Left renal cortex interstitium (tissue), 4 donors: ENCODE results near the gene APBB2. TPM values are rescaled to one million over a fixed set of nuclear protein-coding genes. Genes with fewer than 3 reads are reported as not detected.

ENCODE experiments used
- DNase-seq, 4 donors: peaks; one replicate each; pipeline ENCODE4 v3.0.0-alpha.2; 2013; ENCODE audit warnings: low read depth in 4 of 4, low spot score in 2 of 4, missing footprints in 1 of 4
- polyA plus RNA-seq, 4 donors: library from polyadenylated mRNA; unstranded; fragments of 120-200 nt; gene quantifications; one replicate each; pipeline ENCODE4 v1.2.1, GENCODE V29; 2013; ENCODE audit not compliant: insufficient read length in 4 of 4

The APBB2 gene
- polyA plus RNA-seq: 10 to 100 TPM; 44.4 to 63.6 (median 55.8) TPM

DNA sequence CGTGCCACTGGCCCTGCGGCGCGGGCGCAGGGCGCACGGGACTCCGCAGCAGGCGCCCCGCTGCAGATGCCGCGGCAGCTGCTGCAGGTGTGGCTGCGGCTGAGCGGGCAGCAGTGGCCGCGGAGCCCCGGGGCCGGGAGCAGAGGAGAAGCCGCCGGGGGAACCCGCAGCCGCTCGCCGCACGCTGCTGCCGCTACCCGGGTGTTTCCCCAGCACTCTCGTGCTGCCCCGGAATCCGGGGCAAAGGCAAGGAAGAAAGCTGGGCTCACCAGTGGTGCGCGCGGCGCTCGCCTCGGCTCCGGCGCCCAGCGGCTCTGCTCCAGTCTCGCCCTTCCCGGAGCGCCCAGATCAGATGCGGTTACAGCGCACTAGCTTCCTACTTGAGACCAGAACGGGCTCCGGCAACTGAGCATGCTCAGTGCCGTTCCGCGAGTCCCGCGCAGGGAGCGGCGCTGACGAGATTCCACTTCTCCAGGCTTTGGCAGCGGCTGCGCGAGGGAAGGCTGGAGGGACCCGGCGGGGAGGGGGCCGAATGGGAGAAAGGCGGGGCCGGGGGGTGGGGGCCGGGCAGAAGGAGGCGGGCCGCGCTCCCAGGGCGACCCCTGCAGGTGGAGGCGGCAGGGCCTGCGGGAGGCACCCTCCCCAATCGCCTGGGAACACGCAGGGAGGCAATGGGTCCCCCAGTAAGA is at the start of gene APBB2:
APBB2 (minus strand) TSS at position 407 of the 689 bp plus-strand sequence. CDS start 181,288 bp downstream, outside the sequence.
- peak; percentile 87 to 96 (median 90) for DNase-seq

DNA sequence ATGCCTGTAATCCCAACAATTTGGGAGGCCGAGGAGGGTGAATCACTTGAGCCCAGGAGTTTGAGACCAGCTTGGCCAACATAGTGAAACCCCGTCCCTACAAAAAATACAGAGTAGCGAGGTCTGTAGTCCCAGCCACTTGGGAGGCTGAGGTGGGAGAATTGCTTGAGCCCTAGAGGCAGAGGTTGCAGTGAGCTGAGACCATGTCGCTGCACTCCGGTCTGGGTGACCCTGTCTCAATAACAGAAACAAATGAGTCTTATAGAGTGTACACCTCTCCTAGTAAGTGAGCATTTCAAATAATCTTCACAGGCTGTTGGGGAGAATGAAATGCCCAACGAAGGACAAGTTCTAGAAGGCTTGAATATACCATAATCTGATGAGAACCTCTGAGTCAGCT is 47.9 kb upstream of the APBB2 start:
- DNase-seq: no peak

DNA sequence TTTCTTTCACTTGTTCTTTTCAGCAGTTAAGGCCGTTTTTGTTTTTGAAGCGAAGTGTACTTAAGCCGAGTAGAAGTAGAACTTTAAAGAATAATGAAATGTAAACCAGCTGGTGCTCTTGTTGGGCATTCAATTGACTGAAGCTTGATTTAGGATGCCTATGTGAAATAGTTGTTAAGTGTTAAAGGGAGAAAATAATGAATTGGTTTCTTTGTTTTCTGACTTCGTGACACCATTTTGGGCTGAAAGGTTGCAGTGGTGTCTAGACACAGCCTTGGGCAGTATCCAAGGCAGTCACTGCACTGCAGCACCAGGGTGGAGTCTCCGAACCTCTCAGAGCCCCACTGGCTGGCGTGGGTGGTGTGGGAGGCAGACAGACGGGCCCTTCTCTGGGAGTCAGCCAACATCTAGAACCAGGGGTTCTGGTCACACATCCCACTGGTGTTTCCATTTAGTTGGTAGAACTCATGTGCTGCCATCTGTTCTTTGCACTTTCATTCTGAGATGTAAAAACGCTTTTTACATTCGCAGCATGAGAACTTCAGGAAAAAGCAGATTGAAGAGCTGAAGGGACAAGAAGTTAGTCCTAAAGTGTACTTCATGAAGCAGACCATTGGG is 45.9 kb upstream of the APBB2 start:
- DNase-seq: no peak

DNA sequence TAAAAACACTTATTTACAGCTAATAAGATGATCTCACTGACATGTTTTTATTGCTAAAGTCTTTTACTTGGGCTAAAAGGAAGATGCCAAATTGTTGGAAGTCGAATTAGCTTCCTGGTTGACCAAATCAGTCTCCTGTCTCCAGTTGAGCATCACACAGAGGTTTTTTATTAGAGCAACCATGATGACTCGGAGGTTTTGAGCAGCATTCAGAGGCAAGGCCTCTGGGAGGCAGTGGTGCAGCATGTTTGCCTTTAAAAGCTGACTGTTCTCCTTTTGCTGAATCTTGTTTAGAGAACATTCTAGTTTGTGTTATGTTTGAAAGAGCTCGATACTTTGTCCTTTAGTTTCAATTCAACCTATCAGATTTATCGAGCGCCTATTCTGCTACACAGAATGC is 44.4 kb upstream of the APBB2 start:
- peak in 1 of 4 donors; percentile 36 for DNase-seq

DNA sequence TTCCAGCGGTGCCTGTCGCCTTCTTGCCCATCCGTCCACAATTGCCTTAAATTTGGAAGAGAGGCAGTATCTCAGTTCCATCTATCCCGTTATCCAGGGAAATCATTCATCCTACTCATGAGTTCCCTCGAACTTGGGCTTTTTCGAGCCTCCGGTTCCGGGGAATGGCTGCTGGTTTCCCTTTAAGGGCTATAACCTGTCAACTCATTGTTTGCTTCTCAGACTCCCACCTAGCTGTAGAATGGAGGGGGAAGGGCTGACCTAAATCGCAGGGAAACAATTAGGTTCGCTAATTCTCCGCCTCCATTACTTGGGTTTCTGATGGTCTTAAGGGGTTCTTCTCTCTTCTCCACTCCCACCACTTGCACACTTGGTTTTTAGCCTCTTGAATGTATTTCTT is 43.6 kb upstream of the APBB2 start:
- peak in 1 of 4 donors; percentile 16 for DNase-seq

DNA sequence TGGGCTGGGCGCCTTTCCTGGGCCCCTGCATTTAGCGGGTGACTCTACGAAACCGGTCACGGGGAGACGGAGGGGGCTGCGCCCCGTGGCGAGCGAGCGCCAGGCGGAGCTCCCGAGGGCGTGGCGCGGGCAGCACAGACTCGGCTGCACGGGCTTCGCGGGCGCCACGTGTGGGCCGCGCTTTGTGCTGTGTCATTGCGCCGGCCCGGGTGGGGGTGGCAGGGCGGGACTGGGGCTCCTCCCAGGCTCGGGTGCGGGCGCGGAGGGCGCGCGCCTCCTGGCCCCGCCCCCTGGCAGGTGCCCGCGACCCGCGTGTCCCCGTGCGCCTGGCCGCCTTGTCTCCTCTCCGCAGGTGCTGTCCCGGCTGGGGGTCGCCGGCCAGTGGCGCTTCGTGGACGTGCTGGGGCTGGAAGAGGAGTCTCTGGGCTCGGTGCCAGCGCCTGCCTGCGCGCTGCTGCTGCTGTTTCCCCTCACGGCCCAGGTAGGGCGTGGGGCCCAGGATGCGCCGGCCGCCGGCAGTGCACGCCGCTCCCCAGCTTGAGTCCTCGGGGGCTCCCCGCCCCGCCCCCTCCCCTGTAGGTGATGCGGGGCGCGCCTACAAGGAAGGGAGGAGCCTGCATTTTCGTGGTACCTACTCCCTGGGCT is 43.0 kb upstream of the APBB2 start:
- DNase-seq: peak in 2 of 4 donors; percentile 9 to 19

DNA sequence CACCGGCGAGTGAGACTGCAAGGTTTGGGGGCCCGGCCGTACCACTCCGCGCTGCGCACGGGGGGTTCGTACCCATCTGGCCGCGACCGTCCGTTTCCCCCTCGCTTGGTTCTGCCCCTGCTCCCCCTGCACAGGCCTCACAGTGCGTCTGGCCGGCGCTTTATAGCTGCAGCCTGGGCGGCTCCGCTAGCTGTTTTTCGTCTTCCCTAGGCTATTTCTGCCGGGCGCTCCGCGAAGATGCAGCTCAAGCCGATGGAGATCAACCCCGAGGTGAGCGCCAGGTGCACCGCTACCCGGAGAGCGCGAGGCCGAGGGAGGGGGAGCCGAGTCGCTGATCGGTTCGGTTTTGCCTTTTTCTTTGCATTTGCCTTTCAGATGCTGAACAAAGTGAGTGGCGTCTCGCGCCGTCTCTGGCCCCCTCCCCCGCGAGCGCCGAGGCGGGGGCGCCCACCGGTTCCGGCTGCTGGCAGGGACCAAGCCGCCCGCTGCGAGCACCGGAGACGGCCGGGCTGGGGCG is 42.5 kb upstream of the APBB2 start, which contains the start of gene UCHL1:
UCHL1 (plus strand) TSS at position 189 of the 517 bp plus-strand sequence; CDS start at position 238, 49 bp downstream.
- DNase-seq: peak; percentile 52 to 72 (median 60)

DNA sequence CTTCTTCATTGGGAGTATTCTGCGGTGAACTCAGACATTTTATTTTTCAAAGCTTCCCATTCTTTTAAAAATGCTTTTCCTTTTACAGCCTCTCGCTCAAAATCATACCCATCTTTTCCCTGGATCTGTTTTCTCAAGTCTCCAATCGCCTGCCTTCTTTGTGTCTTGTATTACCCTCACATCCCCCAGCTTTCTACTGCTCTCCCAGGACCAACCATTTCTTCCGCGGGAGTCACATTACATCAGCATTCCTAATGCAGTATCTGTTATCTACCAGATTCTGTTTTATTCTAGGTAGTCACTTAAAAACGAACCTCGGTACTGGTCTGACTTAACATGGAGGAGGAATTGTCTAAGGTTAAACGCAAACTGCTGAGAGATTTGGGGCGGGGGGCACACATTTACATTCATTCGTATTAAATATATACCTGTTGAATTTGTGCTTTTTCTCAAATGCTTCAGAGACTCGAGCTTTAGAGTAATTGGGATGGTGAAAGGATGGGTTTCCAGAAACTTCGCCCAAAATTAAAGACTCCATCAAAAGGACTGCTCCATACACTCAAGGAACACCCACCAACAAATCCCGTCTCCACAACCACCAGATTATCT is 41.9 kb upstream of the APBB2 start:
- DNase-seq: peak in 1 of 4 donors; percentile 25

DNA sequence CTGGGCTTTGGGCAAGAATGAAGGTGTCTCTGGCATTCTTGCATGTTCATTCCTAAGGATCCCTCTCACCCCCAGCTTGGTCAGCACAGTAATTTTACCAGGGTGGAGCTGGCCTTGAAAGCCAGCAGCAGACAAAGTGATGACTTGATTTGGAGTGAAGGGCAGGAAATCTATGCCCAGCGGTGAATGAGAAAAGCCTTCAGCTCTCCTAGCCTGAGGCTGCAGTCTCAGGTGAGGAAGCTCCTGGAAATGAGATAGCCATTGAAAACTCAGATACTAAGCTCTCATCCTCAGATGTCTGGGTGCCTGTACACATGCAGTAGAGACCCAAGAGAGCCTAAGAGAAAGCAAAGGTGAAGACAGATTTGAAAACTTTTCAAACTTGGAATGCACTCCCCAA is 31.6 kb upstream of the APBB2 start:
- DNase-seq: no peak

DNA sequence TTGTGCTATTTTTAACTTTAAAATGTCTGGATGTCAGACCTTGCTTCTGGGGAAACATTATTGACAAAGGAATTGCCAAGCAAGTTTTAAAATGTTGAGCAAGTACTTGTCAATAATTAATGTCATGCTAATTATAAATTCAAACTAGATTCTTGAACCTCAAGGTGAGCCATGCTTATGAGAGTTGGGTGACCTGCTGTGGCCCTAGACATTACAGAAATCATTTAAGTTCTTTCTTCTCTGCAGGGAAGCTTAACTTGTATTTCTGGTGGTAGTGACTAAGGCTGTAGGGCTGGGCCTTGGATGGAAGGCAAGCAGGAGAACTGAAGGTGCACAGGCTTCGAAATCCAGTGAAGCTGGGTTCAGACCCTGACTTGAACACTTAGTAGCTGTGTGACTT is 27.6 kb upstream of the APBB2 start:
- no peak for DNase-seq

DNA sequence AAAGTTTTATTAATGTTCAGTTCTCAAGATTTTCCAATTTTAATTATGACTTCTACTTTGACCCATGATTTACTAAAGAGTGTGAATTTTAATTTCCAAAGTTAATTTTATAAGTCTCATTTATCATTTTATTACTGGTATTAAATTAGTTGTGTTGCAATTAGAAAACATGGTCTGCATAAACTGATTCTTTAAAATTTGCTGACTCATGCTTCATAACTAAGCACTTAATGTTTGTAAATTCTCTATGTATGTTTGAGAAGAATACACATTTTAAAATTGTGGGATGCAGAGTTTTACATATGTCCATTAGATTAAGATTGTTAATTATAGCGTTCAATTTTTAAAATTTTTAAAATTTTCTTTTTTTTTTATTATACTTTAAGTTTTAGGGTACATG is 22.2 kb upstream of the APBB2 start:
- no peak for DNase-seq

DNA sequence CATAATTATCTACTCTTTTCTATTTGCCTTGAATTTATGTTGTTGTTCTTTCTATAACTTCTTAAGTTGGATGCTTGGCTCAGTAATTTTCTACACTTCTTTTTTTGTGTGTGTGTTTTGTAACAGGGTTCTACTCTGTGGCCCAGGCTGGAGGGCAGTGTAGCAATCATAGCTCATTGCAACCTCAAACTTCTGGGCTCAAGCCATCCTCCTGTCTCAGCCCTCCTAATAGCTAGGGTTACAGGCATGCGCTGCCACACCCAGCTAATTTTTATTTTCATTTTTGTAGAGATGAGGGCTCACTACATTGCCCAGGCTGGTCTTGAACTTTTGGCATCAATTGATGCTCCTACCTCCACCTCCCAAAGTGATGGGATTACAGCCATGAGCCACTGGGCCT is 21.7 kb upstream of the APBB2 start:
- no peak for DNase-seq

DNA sequence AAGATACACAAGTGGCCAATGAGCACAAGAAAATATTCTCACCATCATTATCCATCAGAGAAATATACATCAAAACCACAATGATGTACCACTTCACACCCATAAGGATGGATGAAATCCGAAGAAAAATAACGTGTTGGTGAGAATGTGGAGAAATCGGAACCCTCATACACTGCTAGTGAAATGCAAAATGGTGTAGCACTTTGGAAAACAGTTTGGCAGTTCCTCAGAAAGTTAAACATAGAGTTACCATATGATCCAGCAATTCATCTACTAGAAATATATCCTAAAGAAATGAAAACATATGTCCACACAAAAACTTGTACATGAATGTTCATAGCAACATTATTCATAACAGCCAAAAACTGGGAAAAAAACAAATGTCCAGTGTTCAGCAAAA is 18.5 kb upstream of the APBB2 start:
- DNase-seq: no peak

DNA sequence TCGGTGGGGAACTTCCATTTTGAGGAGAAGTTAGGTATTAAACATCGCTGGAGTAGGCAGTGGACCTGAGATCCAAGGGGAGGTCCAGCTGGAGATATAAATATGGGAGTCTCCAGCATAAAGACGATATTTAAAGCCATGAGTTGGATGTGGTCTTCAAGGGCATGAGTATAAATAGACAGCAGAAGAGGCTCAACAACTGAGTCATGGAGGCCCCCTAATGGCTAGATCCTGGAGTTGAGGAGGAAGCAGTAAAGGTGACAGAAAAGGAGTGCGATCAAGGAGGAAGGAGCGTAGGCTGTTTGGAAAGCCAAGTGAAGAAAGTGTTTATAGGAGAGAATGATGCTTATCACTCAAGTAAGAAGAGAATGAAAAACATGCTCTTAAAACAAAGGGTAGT is 18.1 kb upstream of the APBB2 start:
- DNase-seq: no peak

DNA sequence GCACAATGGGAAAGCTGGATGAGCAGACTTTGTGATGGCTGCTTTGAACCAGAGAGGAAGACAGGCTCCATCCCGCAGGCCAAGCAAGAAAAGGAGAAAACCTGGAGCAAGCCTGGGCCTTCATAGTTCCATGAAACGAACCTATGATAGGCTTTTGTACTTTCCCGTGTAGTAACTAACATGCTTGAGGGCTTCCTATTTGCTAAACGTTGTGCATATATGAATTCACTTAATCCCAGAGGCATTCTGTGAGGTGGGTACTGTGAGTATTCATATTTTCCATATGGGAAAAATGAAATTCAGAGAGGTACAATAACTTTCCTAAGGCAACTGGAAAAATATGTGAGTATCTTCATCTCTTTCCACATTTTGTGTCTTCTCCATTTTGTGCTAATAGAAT is 13.6 kb upstream of the APBB2 start:
- no peak for DNase-seq

DNA sequence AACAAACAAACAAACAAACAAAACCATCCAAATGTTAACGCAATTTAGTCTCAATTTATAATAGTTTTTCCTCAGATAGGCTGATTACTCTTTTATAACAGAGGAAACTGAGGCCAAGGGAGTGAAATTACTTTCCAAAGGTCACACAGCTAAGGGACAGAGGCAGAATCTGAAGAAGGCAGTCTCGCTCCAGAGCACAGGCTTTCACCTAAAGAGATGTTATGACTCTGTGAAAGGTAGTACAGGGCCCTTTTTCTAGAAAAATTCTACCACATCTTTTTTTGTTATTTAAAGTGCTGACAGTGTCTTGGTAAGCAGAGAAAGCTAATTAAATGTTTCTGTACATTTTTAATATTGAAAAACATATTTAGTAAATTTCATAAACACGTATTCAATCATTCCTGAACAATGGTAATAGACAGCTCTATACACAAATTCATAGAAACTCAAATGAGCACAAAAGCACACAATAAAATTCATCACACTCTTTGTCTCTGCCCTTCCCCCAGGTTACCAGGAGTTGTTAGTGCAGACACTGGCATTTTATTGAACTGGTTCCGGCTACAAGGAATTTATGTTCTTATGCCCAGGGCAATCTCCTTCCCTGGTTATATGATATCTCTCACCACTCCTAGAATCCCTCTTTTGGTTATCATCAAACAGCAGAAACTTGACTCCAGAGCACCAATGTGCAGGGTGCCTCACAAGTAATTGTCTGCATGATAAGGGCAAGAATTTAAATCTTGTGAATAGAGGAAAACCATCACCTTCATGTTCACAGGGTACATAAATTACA is 7.7 kb upstream of the APBB2 start:
- no peak for DNase-seq

DNA sequence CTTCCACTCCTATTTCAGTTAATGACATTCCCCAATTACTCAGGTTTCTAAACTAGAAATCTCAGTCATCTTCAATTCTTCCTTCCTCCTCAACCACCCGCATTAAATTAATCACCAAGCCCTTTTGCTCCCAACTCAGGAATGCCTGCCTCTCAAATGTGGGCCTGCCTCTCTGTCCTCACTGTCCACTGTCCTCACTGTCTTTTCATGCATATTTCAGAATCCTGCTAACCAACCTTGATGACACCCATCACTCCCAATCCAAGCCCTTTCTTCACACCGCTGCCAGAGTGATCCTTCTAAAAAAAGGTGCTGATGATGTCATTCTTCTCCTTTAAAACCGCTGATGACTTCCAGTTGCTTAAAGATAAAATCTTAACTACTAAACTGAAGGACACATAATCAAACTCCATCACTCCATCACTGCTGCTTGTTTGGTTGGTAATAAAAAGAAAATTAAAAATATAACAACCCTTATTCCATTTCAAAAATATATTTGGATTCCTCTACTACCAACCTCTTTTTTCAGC is 5.1 kb upstream of the APBB2 start:
- DNase-seq: no peak

DNA sequence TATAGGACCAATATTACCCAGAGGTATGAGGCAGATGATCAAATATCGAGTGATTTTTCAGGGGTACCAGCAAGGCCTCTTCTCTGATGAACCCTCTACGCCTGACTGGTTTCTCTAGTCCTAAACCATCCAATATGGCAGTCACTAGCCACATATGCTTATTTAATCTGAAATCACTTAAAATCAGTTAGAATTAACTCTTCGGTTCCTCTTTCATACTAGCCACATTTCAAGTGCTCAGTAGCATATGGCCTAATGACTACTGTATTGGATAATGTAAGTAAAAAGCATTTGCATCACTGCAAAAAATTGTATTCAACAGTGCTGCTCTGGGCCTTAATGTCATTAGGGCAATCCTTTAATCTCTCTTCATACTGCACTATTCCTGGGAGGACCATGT is 4.4 kb upstream of the APBB2 start:
- no peak for DNase-seq

DNA sequence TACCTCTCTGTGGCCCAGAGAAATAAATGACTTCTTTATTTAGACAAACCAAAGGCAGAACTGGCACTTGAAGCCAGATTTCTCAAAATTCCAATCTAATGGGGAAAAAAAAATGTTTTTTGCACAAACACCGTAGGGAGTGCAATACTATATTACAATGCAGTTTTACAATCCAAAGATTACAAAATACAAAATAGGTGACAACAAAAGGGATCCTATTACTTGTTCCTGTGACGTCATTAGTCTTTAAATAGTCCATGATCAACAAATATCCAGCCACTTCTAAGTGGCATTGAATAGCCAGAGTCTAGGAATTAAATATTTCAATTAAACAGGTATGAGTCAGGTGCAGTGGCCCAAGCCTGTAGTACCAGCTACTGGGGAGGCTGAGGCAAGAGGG is 3.0 kb upstream of the APBB2 start:
- DNase-seq: no peak

DNA sequence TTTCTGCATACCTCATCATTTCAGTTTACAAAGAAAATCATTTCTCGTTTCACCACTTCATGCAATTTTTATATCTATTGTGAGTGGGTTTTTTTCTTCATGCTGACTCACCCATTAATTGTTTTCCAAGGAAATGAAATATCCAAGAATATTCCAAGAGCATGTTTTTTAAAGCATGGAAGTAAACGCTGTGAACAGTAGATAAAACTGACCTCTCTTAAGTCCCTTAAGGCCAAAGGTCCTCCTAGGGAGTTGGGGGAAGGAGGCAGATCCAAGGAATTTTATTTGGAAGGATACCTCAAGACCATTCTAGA is 2.6 kb upstream of the APBB2 start:
- DNase-seq: no peak
